PC-9 (cell line): ENCODE data around the gene ATP1B4. TPM values are rescaled to one million over a fixed set of nuclear protein-coding genes. Genes with fewer than 3 reads are reported as not detected.

Experiments used
- BruUV-seq: library from RNA; stranded (reverse); fragments of 400-500 nt; replicated peaks from 2 replicates; lab custom pipeline; 2021; lab: Mats Ljungman, UMichigan
- CTCF ChIA-PET: fragments of 300-600 bp; sonication (Branson Sonifier 250); formaldehyde crosslinking; loops from one replicate; lab custom pipeline; 2022; ENCODE audit warnings: antibody characterized with exemption; lab: Charles Lee
- POLR2A ChIA-PET: fragments of 300-600 bp; sonication (Branson Sonifier 250); formaldehyde crosslinking; loops from one replicate; lab custom pipeline; 2022; ENCODE audit warnings: antibody characterized with exemption; ENCODE audit not compliant: unreplicated experiment; lab: Charles Lee
- DNase-seq, 2 experiments: peaks; one replicate each; pipeline versions ENCODE4 v3.0.0 to v3.0.0-alpha.2; 2015 to 2022; ENCODE audit warnings: mixed read lengths in 1 of 2
- H2AFZ ChIP-seq: fragments of 200-600 bp; sonication (generic); 2 replicates; pipeline ENCODE4 v1.8.1; 2017; ENCODE audit warnings: antibody characterized with exemption
- H3F3A ChIP-seq: fragments of 200-600 bp; sonication (generic); 2 replicates; pipeline ENCODE4 v1.8.1; 2017; ENCODE audit warnings: antibody characterized with exemption, mild to moderate bottlenecking, low read depth; ENCODE audit not compliant: insufficient read depth
- H3K27ac ChIP-seq: fragments of 200-600 bp; sonication (generic); 2 replicates; pipeline ENCODE4 v1.6.1; 2016; ENCODE audit warnings: mixed run types
- H3K27me3 ChIP-seq: fragments of 200-600 bp; sonication (generic); 2 replicates; pipeline ENCODE4 v1.6.1; 2016; ENCODE audit warnings: low read depth, mixed run types; ENCODE audit not compliant: insufficient read depth
- H3K36me3 ChIP-seq: fragments of 200-600 bp; sonication (generic); 2 replicates; pipeline ENCODE4 v1.6.1; 2016; ENCODE audit warnings: low read depth, mixed run types
- H3K4me1 ChIP-seq: fragments of 200-600 bp; sonication (generic); replicated peaks from 2 replicates; pipeline ENCODE4 v1.6.1; 2016; ENCODE audit warnings: mixed run types; ENCODE audit not compliant: insufficient read depth
- H3K4me2 ChIP-seq: fragments of 200-600 bp; sonication (generic); 2 replicates; pipeline ENCODE4 v1.6.1; 2017; ENCODE audit warnings: mixed run types
- H3K4me3 ChIP-seq: fragments of 200-600 bp; sonication (generic); 2 replicates; pipeline ENCODE4 v1.6.1; 2016; ENCODE audit warnings: mixed run types
- H3K79me2 ChIP-seq: fragments of 200-600 bp; sonication (generic); 2 replicates; pipeline ENCODE4 v1.6.1; 2017; ENCODE audit warnings: low read depth, mixed run types
- H3K9me2 ChIP-seq: fragments of 200-600 bp; sonication (generic); 2 replicates; pipeline ENCODE4 v1.8.1; 2017; ENCODE audit warnings: mild to moderate bottlenecking; ENCODE audit not compliant: insufficient read depth
- H3K9me3 ChIP-seq: fragments of 200-600 bp; sonication (generic); 2 replicates; pipeline ENCODE4 v1.8.1; 2016; ENCODE audit warnings: low read depth; ENCODE audit not compliant: insufficient read depth
- H4K20me1 ChIP-seq: fragments of 200-600 bp; sonication (generic); 2 replicates; pipeline ENCODE4 v1.8.1; 2017; ENCODE audit not compliant: insufficient read depth
- EZH2 ChIP-seq: fragments of 200-600 bp; sonication (generic); IDR thresholded peaks from 2 replicates; pipeline ENCODE4 v1.8.0; 2017; ENCODE audit warnings: antibody characterized with exemption, low read depth
- intact Hi-C: fragments of 100-400 bp; cut with micrococcal nuclease; formaldehyde crosslinking; loops from one replicate; pipeline ENCODE4 v1.10.0; 2022; ENCODE audit not compliant: unreplicated experiment
- total RNA-seq: library from RNA; stranded (reverse); gene quantifications from 2 replicates; pipeline ENCODE4 v1.2.3, GENCODE V29; 2021
- TF ChIP-seq, protein P1 (sequence below): fragments of 200-600 bp; sonication (generic); conservative IDR thresholded peaks from 2 replicates; pipeline ENCODE4 v1.6.1; 2017; ENCODE audit warnings: mixed run types, antibody characterized with exemption, mild to moderate bottlenecking, moderate library complexity

Gene ATP1B4
- total RNA-seq, 1 experiment from 2014 or later, result not detected

- Histone ChIP-seq H3K36me3 (no peaks in the 10 kb centered on the region), H3K27me3 (0 out of 2 replicates have a peak, but pooled peaks cover 10% of the 10 kb centered on the region), H3K27ac (no peak overlapping the region), H2AFZ (no peak overlapping the region), H3K79me2 (no peaks in the 10 kb centered on the region), H3K4me3 (no peak overlapping the region), H3K4me1 (no peaks in the 10 kb centered on the region), H3K9me3 (no peaks in the 10 kb centered on the region), H3K9me2 (no peaks in the 10 kb centered on the region), H3F3A (no peaks in the 10 kb centered on the region), H4K20me1 (no peaks in the 10 kb centered on the region), H3K4me2 (no peak overlapping the region)
- ChIA-PET POLR2A (no interaction called here), CTCF (no interaction called here)
- BruUV-seq, result no TSS peak
- no peak for DNase-seq
- TF ChIP-seq, protein P1, sequence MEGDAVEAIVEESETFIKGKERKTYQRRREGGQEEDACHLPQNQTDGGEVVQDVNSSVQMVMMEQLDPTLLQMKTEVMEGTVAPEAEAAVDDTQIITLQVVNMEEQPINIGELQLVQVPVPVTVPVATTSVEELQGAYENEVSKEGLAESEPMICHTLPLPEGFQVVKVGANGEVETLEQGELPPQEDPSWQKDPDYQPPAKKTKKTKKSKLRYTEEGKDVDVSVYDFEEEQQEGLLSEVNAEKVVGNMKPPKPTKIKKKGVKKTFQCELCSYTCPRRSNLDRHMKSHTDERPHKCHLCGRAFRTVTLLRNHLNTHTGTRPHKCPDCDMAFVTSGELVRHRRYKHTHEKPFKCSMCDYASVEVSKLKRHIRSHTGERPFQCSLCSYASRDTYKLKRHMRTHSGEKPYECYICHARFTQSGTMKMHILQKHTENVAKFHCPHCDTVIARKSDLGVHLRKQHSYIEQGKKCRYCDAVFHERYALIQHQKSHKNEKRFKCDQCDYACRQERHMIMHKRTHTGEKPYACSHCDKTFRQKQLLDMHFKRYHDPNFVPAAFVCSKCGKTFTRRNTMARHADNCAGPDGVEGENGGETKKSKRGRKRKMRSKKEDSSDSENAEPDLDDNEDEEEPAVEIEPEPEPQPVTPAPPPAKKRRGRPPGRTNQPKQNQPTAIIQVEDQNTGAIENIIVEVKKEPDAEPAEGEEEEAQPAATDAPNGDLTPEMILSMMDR, result no peak
- TF ChIP-seq EZH2, result no peak
- intact Hi-C loops, result no loop called here
Observed at GRCh38 chrX:120356084-120356483, 5.8 kb upstream of the ATP1B4 start.

GRCh38 chrX:120357186-120357585, 4.7 kb upstream of the ATP1B4 start:
- H3F3A ChIP-seq, result no peaks in the 10 kb centered on the region
- no TSS peak for BruUV-seq
- 0 out of 2 replicates have a peak, but pooled peaks cover 10% of the 10 kb centered on the region for H3K27me3 ChIP-seq
- no peaks in the 10 kb centered on the region for H3K79me2 ChIP-seq
- DNase-seq, result no peak
- intact Hi-C loops, result no loop called here
- no peaks in the 10 kb centered on the region for H3K9me2 ChIP-seq
- no peak overlapping the region for H3K4me3 ChIP-seq
- no peak overlapping the region for H3K27ac ChIP-seq
- no peaks in the 10 kb centered on the region for H4K20me1 ChIP-seq
- CTCF ChIA-PET, result no interaction called here
- no peaks in the 10 kb centered on the region for H3K4me1 ChIP-seq
- H3K4me2 ChIP-seq, result no peak overlapping the region
- no peaks in the 10 kb centered on the region for H3K9me3 ChIP-seq
- H3K36me3 ChIP-seq, result no peaks in the 10 kb centered on the region
- no peak overlapping the region for H2AFZ ChIP-seq
- TF ChIP-seq, protein P1, result no peak
- TF ChIP-seq EZH2, result no peak
- POLR2A ChIA-PET, result no interaction called here

DNA sequence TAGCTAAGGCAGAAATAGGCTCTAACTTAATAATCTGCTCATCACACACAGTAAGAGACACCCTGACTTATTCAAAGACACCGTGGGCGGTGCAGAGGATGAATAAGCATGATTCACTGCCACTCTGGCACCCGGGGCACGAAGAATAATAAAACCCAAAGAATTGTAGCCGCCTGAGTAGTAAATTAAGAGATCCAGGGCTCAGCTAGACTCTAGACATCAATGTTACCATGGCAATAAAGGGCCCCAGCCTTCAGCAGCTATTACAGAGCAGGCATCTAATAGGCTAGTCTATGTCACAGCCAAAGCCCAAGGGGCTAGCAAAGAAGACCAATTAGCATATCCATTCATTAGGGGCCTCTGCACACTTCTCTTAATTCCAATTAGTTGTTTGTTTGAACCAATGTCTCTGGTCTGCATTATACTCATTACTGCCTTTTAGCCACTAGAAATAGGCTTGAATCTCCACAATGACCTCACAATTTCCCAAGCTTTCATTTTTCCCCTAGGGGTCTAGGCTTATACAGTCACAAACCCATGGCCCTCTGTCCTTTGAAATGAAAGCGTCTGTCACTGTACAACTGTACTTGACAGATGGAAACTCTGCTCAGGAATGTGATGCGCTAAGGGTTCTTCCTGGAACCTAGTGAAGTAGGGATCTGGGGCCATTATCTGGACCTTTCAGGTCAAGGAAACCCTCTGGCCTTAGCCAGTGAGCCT, 3.0 kb upstream of the ATP1B4 start:
- Histone ChIP-seq H3K27me3 (0 out of 2 replicates have a peak, but pooled peaks cover 10% of the 10 kb centered on the region), H3K4me2 (no peak overlapping the region), H3K36me3 (no peaks in the 10 kb centered on the region), H2AFZ (no peak overlapping the region), H3K4me1 (no peaks in the 10 kb centered on the region), H3K9me3 (no peaks in the 10 kb centered on the region), H3K27ac (no peak overlapping the region), H4K20me1 (no peaks in the 10 kb centered on the region), H3K4me3 (no peak overlapping the region), H3K79me2 (no peaks in the 10 kb centered on the region), H3F3A (no peaks in the 10 kb centered on the region), H3K9me2 (no peaks in the 10 kb centered on the region)
- TF ChIP-seq, protein P1, result no peak
- TF ChIP-seq EZH2, result no peak
- intact Hi-C loops, result no loop called here
- BruUV-seq, result no TSS peak
- CTCF ChIA-PET, result no interaction called here
- DNase-seq, result no peak
- POLR2A ChIA-PET, result no interaction called here
